ENCODE results near the gene UNKL. TPM values are rescaled to one million over a fixed set of nuclear protein-coding genes. Genes with fewer than 3 reads are reported as not detected.

The UNKL gene
- total RNA-seq, 2 experiments from 2014 or later: 19.6 to 24.9 TPM

GRCh38 chr16:1426734-1427471 lies 12.4 kb upstream of the UNKL start:
- Mint-ChIP-seq H3K36me3 (ENCODE audit: low read depth) (peaks cover 4% of the 10 kb centered on the region), H3K4me1 (ENCODE audit: low read depth) (peaks cover 5% of the 10 kb centered on the region), H3K27ac (no peak overlapping the region), H3K27me3 (ENCODE audit: low read depth) (no peaks in the 10 kb centered on the region), H3K9me3 (ENCODE audit: insufficient read depth) (peaks cover 4% of the 10 kb centered on the region), H3K4me3 (no peak overlapping the region)
- ATAC-seq (no peak), DNase-seq (no peak)
- ChIA-PET CTCF (no interaction called here), POLR2A (interaction anchor here (1.0 kb wide), 1 partner anchor 49 kb away, joined by 4 read pairs; no protein-coding TSS in a partner anchor)

DNA sequence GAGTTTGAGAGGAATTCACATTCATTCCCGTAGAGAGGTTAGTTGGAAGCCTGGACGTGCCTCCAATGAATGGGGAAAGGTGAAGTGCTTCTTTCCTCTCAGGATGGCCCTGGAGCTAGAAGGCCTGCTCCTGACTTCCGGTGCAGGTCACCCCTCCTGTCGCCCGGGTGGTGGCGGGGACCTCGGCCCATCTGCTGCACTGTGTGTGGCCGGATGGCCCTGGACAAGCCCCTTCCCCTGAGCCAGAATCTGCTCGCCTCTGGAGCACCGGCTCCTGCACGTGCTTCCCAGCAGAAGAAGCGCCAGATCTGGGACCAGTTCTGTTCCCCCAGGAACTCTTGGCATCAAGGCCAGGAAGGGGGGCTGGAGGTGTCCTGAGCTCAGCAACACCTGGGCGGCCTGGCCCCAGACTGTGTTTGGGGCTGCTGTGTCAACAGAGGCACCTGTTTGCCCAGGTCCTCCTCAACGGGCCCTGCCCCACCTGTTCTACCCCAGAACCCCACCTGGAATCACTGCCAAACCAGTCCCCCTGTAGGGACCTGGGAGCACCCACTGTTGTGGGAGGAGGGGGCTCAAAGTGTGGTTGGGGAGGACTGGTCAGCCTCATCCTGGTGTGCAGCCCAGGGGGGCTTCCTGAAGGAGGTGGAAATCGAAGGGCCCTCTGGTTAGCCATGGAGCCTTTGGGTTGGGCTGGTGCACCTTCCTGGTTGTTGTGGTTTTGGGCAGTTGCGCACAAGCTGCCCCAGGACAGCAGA lies 11.3 kb upstream of the UNKL start:
- no peak overlapping the region for H3K27ac Mint-ChIP-seq
- DNase-seq (no peak), ATAC-seq (no peak)
- CTCF ChIA-PET: no interaction called here
- POLR2A ChIA-PET: no interaction called here
- no peak overlapping the region for H3K4me3 Mint-ChIP-seq
- no peaks in the 10 kb centered on the region for H3K27me3 Mint-ChIP-seq (ENCODE audit: low read depth)
- peaks cover 5% of the 10 kb centered on the region for H3K36me3 Mint-ChIP-seq (ENCODE audit: low read depth)
- H3K4me1 Mint-ChIP-seq (ENCODE audit: low read depth): peaks cover 11% of the 10 kb centered on the region
- H3K9me3 Mint-ChIP-seq (ENCODE audit: insufficient read depth): peaks cover 4% of the 10 kb centered on the region

GRCh38 chr16:1424028-1424427 lies 9.5 kb upstream of the UNKL start:
- CTCF ChIA-PET: no interaction called here
- Mint-ChIP-seq H3K36me3 (ENCODE audit: low read depth) (peaks cover 9% of the 10 kb centered on the region), H3K27me3 (ENCODE audit: low read depth) (no peaks in the 10 kb centered on the region), H3K27ac (no peak overlapping the region), H3K4me1 (ENCODE audit: low read depth) (peaks cover 17% of the 10 kb centered on the region), H3K4me3 (no peak overlapping the region), H3K9me3 (ENCODE audit: insufficient read depth) (peaks cover 4% of the 10 kb centered on the region)
- POLR2A ChIA-PET: no interaction called here
- peak; percentile 27 for DNase-seq
- ATAC-seq: no peak

DNA sequence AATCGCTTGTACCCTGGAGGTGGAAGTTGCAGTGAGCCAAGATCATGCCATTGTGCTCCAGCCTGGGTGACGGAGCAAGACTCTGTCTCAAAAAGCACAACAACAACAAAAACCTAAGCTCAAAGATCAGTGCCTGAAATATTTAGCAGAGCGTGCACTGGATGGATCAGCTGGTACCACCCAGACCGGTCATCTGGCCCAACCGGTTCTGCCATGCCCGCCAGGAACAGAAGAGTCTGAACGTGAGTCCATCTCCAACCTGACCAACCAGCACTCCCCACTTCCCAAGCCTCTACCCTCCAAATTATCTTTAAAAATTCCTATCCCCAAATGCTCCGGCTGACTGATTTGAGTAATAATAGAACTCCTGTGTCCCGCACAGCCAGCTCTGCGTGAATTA lies 7.6 kb upstream of the UNKL start:
- ChIA-PET POLR2A (interaction anchor here (1.2 kb wide), 1 partner anchor 360 kb away, joined by 3 read pairs; no protein-coding TSS in a partner anchor), CTCF (interaction anchor here (0.9 to 2.1 kb wide), 2 partner anchors 10 to 58 kb away, joined by 4 to 6 read pairs; no protein-coding TSS in a partner anchor)
- H3K36me3 Mint-ChIP-seq (ENCODE audit: low read depth): peaks cover 13% of the 10 kb centered on the region
- peak overlapping the region; percentile 99 for H3K27ac Mint-ChIP-seq
- peaks cover 29% of the 10 kb centered on the region for H3K4me1 Mint-ChIP-seq (ENCODE audit: low read depth)
- no peak for DNase-seq
- ATAC-seq: no peak
- H3K4me3 Mint-ChIP-seq: peak overlapping the region; percentile 90
- H3K9me3 Mint-ChIP-seq (ENCODE audit: insufficient read depth): peaks cover 4% of the 10 kb centered on the region
- no peaks in the 10 kb centered on the region for H3K27me3 Mint-ChIP-seq (ENCODE audit: low read depth)

- H3K36me3 Mint-ChIP-seq (ENCODE audit: low read depth): peaks cover 13% of the 10 kb centered on the region
- CTCF ChIA-PET: interaction anchor here (0.9 to 2.1 kb wide), 5 partner anchors 8 to 352 kb away, joined by 3 to 6 read pairs (median 4); partner anchors contain the start of genes EME2, JPT2, MRPS34 and TMEM204
- ATAC-seq: peak; percentile 5
- peaks cover 4% of the 10 kb centered on the region for H3K9me3 Mint-ChIP-seq (ENCODE audit: insufficient read depth)
- H3K4me1 Mint-ChIP-seq (ENCODE audit: low read depth): peaks cover 33% of the 10 kb centered on the region
- no peaks in the 10 kb centered on the region for H3K27me3 Mint-ChIP-seq (ENCODE audit: low read depth)
- POLR2A ChIA-PET: interaction anchor here (0.7 to 2.3 kb wide), 17 partner anchors 15 to 545 kb away, joined by 3 to 11 read pairs (median 5); partner anchors contain the start of genes FAHD1, JPT2, MAPK8IP3 and NME3
- H3K27ac Mint-ChIP-seq: peak overlapping the region; percentile 99
- DNase-seq: peak; percentile 29
- H3K4me3 Mint-ChIP-seq: peak overlapping the region; percentile 90
Measured at GRCh38 chr16:1420111-1420539, 5.6 kb upstream of the UNKL start.

DNA sequence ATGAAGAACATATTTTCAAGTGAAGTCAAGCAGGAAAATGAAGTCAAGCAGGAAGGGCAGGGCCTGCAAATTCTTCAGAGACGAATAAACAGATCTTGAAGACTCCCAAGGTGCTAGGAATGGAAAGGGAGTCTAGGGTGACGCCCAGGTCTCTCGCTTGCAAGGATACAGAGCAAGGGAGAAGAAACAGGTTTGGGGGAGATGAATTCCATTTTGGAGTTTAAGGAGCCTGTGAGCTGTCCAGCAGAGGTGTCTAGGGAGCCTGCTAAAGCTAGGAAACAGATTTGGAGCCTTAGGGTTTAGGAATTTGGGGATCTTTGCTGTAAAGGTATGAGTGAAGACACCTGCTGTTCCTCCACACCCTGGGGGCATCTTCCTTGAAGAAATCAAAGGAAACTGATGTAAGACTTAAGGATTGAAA lies 2.0 kb upstream of the UNKL start:
- CTCF ChIA-PET: interaction anchor here (1.2 kb wide), 1 partner anchor 53 kb away, joined by 3 read pairs; no protein-coding TSS in a partner anchor
- H3K27ac Mint-ChIP-seq: peak overlapping the region; percentile 65
- no peak overlapping the region for H3K4me3 Mint-ChIP-seq
- no peaks in the 10 kb centered on the region for H3K27me3 Mint-ChIP-seq (ENCODE audit: low read depth)
- H3K4me1 Mint-ChIP-seq (ENCODE audit: low read depth): peaks cover 34% of the 10 kb centered on the region
- no peak for DNase-seq
- H3K36me3 Mint-ChIP-seq (ENCODE audit: low read depth): peaks cover 12% of the 10 kb centered on the region
- POLR2A ChIA-PET: no interaction called here
- no peaks in the 10 kb centered on the region for H3K9me3 Mint-ChIP-seq (ENCODE audit: insufficient read depth)
- ATAC-seq: no peak

- H3K9me3 Mint-ChIP-seq (ENCODE audit: insufficient read depth): no peaks in the 10 kb centered on the region
- ATAC-seq (peak; percentile 57), DNase-seq (peak; percentile 79)
- peaks cover 12% of the 10 kb centered on the region for H3K36me3 Mint-ChIP-seq (ENCODE audit: low read depth)
- POLR2A ChIA-PET: no interaction called here
- peak overlapping the region; percentile 89 for H3K27ac Mint-ChIP-seq
- CTCF ChIA-PET: no interaction called here
- no peaks in the 10 kb centered on the region for H3K27me3 Mint-ChIP-seq (ENCODE audit: low read depth)
- peak overlapping the region; percentile 81 for H3K4me3 Mint-ChIP-seq
- peaks cover 26% of the 10 kb centered on the region for H3K4me1 Mint-ChIP-seq (ENCODE audit: low read depth)
Measured at GRCh38 chr16:1413684-1414531, 596 bp downstream of the UNKL start.

DNA sequence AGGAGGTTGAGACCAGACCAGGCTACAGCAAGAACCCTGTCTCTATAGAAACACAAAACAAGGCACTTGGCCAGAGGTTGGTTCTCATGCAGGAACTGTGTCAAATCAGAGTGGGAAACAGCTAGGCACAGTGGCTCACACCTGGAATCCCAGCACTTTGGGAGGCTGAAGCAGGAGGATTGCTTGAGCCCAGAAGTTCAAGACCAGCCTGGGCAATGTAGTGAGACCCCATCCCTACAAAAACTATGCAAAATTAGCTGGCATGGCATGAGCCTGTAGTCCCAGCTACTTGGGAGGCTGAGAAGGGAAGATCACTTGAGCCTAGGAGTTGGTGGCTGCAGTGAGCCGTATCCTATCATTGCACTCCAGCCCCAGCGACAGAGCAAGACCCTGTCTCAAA lies 1.7 kb downstream of the UNKL start:
- Mint-ChIP-seq H3K4me3 (no peak overlapping the region), H3K27me3 (ENCODE audit: low read depth) (no peaks in the 10 kb centered on the region), H3K36me3 (ENCODE audit: low read depth) (peaks cover 10% of the 10 kb centered on the region), H3K4me1 (ENCODE audit: low read depth) (peaks cover 22% of the 10 kb centered on the region), H3K9me3 (ENCODE audit: insufficient read depth) (no peaks in the 10 kb centered on the region), H3K27ac (no peak overlapping the region)
- ATAC-seq (no peak), DNase-seq (no peak)
- POLR2A ChIA-PET: no interaction called here
- CTCF ChIA-PET: interaction anchor here (1.2 to 2.5 kb wide), 3 partner anchors 8 to 59 kb away, joined by 3 to 6 read pairs (median 6); partner anchors contain the start of gene UQCC4

- ATAC-seq: peak; percentile 97
- POLR2A ChIA-PET: no interaction called here
- Mint-ChIP-seq H3K36me3 (ENCODE audit: low read depth) (peaks cover 8% of the 10 kb centered on the region), H3K27ac (peak overlapping the region; percentile 46), H3K27me3 (ENCODE audit: low read depth) (no peaks in the 10 kb centered on the region), H3K4me1 (ENCODE audit: low read depth) (peaks cover 19% of the 10 kb centered on the region), H3K9me3 (ENCODE audit: insufficient read depth) (no peaks in the 10 kb centered on the region), H3K4me3 (peak overlapping the region; percentile 71)
- DNase-seq: peak; percentile 96
- CTCF ChIA-PET: interaction anchor here (2.6 kb wide), 1 partner anchor 45 kb away, joined by 9 read pairs; no protein-coding TSS in a partner anchor
Measured at GRCh38 chr16:1408171-1408837, 6.2 kb downstream of the UNKL start.

- Mint-ChIP-seq H3K4me1 (ENCODE audit: low read depth) (peaks cover 18% of the 10 kb centered on the region), H3K9me3 (ENCODE audit: insufficient read depth) (no peaks in the 10 kb centered on the region), H3K27me3 (ENCODE audit: low read depth) (no peaks in the 10 kb centered on the region), H3K4me3 (peak overlapping the region; percentile 71), H3K36me3 (ENCODE audit: low read depth) (peaks cover 8% of the 10 kb centered on the region), H3K27ac (no peak overlapping the region)
- ChIA-PET CTCF (interaction anchor here (2.6 kb wide), 1 partner anchor 44 kb away, joined by 9 read pairs; no protein-coding TSS in a partner anchor), POLR2A (interaction anchor here (0.6 kb wide), 1 partner anchor 423 kb away, joined by 3 read pairs; no protein-coding TSS in a partner anchor)
- no peak for DNase-seq
- ATAC-seq: no peak
Measured at GRCh38 chr16:1407753-1408152, 6.8 kb downstream of the UNKL start.

DNA sequence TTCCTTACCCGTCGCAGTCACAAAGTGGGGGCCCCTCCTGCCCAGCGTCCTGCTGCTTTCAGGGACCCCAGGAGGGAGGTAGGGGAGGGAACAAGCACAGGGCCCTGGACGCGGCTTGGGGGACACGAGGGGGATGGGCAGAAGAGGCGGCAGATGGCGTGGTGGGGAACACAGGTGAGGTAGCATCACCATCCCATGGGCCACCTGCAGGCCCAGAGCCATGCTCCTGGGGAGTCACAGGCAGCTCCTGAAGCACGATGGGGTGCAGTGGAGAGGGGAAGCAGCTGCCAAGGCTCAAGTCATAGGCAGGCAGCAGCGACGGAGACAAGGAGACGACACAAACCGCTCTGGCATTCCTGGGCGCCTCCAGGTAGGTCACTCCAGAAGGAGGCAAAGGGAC lies 10.8 kb downstream of the UNKL start:
- no peak overlapping the region for H3K27ac Mint-ChIP-seq
- ChIA-PET POLR2A (no interaction called here), CTCF (no interaction called here)
- H3K27me3 Mint-ChIP-seq (ENCODE audit: low read depth): no peaks in the 10 kb centered on the region
- H3K4me1 Mint-ChIP-seq (ENCODE audit: low read depth): peaks cover 11% of the 10 kb centered on the region
- peaks cover 9% of the 10 kb centered on the region for H3K36me3 Mint-ChIP-seq (ENCODE audit: low read depth)
- H3K4me3 Mint-ChIP-seq: no peak overlapping the region
- DNase-seq (no peak), ATAC-seq (no peak)
- H3K9me3 Mint-ChIP-seq (ENCODE audit: insufficient read depth): no peaks in the 10 kb centered on the region
